ENCODE results near the gene MECP2.

MECP2 gene

DNA sequence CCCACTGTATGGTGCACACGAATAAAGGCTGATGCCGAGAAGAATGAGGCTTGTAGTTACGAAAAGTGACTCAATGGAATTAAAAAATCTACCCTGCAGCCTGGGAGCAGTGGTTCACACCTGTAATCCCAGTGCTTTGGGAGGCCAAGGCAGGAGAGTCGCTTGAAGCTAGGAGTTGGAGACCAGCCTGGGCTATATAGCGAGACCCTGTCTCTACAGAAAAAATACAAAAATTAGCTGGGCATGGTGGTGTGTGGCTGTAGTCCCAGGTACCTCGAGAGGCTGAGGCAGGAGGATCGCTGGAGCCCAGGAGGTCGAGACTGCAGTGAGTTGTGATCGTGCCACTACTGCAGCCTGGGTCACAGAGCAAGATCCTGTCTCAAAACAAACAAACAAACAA lies 34.8 kb upstream of the MECP2 start:
- ATAC-seq, result no peak
- TF ChIP-seq ZNF70 (CRISPR knock-in tag; IDR thresholded peaks at IDR 0.05), result no peak
- TF ChIP-seq ZFP30 (CRISPR knock-in tag; IDR thresholded peaks at IDR 0.05), result no peak
- no peak for TF ChIP-seq ESRRG (CRISPR knock-in tag; IDR thresholded peaks at IDR 0.05)
- TF ChIP-seq TOX (CRISPR knock-in tag; IDR thresholded peaks at IDR 0.05; ENCODE audit: borderline replicate concordance), result no peak
- TF ChIP-seq PATZ1 (CRISPR knock-in tag; IDR thresholded peaks at IDR 0.05; ENCODE audit: borderline replicate concordance), result no peak
- no peak for TF ChIP-seq GLIS3 (CRISPR knock-in tag; IDR thresholded peaks at IDR 0.05)
- no peak for TF ChIP-seq SNAI2 (CRISPR knock-in tag; IDR thresholded peaks at IDR 0.05)
- no peak for TF ChIP-seq ZNF565 (CRISPR knock-in tag; conservative IDR thresholded peaks at IDR 0.05; ENCODE audit: low read depth)
- no peak for TF ChIP-seq RARB (CRISPR knock-in tag; IDR thresholded peaks at IDR 0.05)
- TF ChIP-seq OSR1 (CRISPR knock-in tag; IDR thresholded peaks at IDR 0.05), result no peak
- no peak for TF ChIP-seq ISL1 (CRISPR knock-in tag; IDR thresholded peaks at IDR 0.05)
- no peak for TF ChIP-seq TSHZ2 (CRISPR knock-in tag; IDR thresholded peaks at IDR 0.05)

DNA sequence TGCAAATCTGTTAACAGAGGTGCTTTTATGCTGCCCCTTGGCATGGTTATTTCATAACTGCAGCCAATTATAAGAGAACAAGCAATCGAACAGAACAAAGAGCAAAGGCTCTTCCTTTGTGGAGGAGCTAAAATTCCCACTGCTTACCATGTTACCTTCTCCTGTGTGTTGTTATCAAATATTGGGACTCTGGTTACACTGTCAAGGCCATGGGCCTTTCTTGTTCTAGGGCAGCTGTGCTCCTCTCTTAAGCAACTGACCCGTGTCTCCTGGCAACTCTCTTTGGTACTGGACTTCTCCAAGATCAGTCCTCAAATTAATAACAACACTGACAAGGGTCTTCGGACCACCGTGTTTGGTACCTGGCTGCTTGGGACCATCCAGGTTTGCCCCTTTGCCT lies 34.4 kb upstream of the MECP2 start:
- ATAC-seq, result no peak
- TF ChIP-seq ZNF70 (CRISPR knock-in tag; IDR thresholded peaks at IDR 0.05), result no peak
- TF ChIP-seq OSR1 (CRISPR knock-in tag; IDR thresholded peaks at IDR 0.05), result no peak
- TF ChIP-seq SNAI2 (CRISPR knock-in tag; IDR thresholded peaks at IDR 0.05), result no peak
- no peak for TF ChIP-seq ZC3H10 (CRISPR knock-in tag; IDR thresholded peaks at IDR 0.05)
- TF ChIP-seq CSDC2 (CRISPR knock-in tag; IDR thresholded peaks at IDR 0.05), result no peak
- TF ChIP-seq ARNTL (CRISPR knock-in tag; IDR thresholded peaks at IDR 0.05; ENCODE audit: borderline replicate concordance, low read depth), result no peak
- no peak for TF ChIP-seq ZNF8 (CRISPR knock-in tag; IDR thresholded peaks at IDR 0.05)
- no peak for TF ChIP-seq GLIS3 (CRISPR knock-in tag; IDR thresholded peaks at IDR 0.05)

GRCh38 chrX:154126101-154126500 lies 28.6 kb upstream of the MECP2 start:
- no peak for ATAC-seq
- TF ChIP-seq ZNF565 (CRISPR knock-in tag; conservative IDR thresholded peaks at IDR 0.05; ENCODE audit: low read depth), result no peak
- no peak for TF ChIP-seq CREB5 (CRISPR knock-in tag; IDR thresholded peaks at IDR 0.05; ENCODE audit: low read depth)
- TF ChIP-seq, protein P1, sequence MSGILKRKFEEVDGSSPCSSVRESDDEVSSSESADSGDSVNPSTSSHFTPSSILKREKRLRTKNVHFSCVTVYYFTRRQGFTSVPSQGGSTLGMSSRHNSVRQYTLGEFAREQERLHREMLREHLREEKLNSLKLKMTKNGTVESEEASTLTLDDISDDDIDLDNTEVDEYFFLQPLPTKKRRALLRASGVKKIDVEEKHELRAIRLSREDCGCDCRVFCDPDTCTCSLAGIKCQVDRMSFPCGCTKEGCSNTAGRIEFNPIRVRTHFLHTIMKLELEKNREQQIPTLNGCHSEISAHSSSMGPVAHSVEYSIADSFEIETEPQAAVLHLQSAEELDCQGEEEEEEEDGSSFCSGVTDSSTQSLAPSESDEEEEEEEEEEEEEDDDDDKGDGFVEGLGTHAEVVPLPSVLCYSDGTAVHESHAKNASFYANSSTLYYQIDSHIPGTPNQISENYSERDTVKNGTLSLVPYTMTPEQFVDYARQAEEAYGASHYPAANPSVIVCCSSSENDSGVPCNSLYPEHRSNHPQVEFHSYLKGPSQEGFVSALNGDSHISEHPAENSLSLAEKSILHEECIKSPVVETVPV (CRISPR knock-in tag; IDR thresholded peaks at IDR 0.05), result no peak
- TF ChIP-seq SNAI2 (CRISPR knock-in tag; IDR thresholded peaks at IDR 0.05), result no peak
- no peak for TF ChIP-seq ESRRG (CRISPR knock-in tag; IDR thresholded peaks at IDR 0.05)
- no peak for TF ChIP-seq ZFP30 (CRISPR knock-in tag; IDR thresholded peaks at IDR 0.05)
- TF ChIP-seq GLIS3 (CRISPR knock-in tag; IDR thresholded peaks at IDR 0.05), result no peak
- no peak for TF ChIP-seq TSHZ2 (CRISPR knock-in tag; IDR thresholded peaks at IDR 0.05)
- no peak for TF ChIP-seq BACH2 (CRISPR knock-in tag; IDR thresholded peaks at IDR 0.05; ENCODE audit: borderline replicate concordance)
- no peak for TF ChIP-seq PPARA (CRISPR knock-in tag; IDR thresholded peaks at IDR 0.05; ENCODE audit: borderline replicate concordance)
- no peak for TF ChIP-seq ZNF70 (CRISPR knock-in tag; IDR thresholded peaks at IDR 0.05)
- TF ChIP-seq OSR1 (CRISPR knock-in tag; IDR thresholded peaks at IDR 0.05), result no peak
- TF ChIP-seq PATZ1 (CRISPR knock-in tag; IDR thresholded peaks at IDR 0.05; ENCODE audit: borderline replicate concordance), result no peak
- no peak for TF ChIP-seq RARB (CRISPR knock-in tag; IDR thresholded peaks at IDR 0.05)
- no peak for TF ChIP-seq CSDC2 (CRISPR knock-in tag; IDR thresholded peaks at IDR 0.05)
- no peak for TF ChIP-seq ISL1 (CRISPR knock-in tag; IDR thresholded peaks at IDR 0.05)
- TF ChIP-seq ZNF8 (CRISPR knock-in tag; IDR thresholded peaks at IDR 0.05), result no peak

Data from SK-N-SH treated with all-trans-retinoic acid at 6 μM for 48 hours (cell line).